HG02973 (cell line): ENCODE data around the gene DLL1.

Experiments
- ATAC-seq: cut with Tn5 transposase; IDR thresholded peaks from one replicate; pipeline ENCODE4 v1.9.1; 2021; ENCODE audit warnings: moderate library complexity; ENCODE audit not compliant: unreplicated experiment

Gene DLL1

DNA sequence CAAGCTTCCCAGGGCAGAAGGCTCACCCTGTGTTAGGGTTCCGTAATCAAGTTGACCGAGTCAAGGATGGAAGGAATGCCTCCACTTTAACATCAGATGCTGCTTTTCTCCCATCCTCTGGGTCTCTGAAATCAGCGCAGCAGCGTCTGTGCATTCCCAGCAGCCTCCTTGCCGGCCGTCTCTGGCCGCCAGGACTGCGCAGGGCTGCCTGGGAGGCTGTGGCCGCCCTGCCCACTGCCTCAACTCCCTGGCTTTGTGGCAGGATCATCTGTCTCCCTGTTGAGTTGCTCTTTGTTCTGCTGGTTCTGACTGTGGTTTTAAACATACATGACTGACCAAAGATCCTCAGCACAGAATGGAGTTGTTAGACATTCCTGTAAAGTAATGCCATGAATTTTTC, 56.5 kb downstream of the DLL1 start:
- ATAC-seq, result no peak

GRCh38 chr6:170233286-170234205, 57.3 kb downstream of the DLL1 start:
- ATAC-seq, result no peak
